Activated CD4-positive, CD25-positive, alpha-beta regulatory T cell treated with anti-CD3 and anti-CD28 coated beads, Interleukin-2, amount 50 U/mL, for 24 hours (primary cell): ENCODE measurements around the gene PIEZO2.

Source experiments
- ATAC-seq, 2 donors: fragments of 150-1000 bp; cut with Tn5 transposase; one replicate each; pipeline ENCODE4 v1.10.0; 2021; ENCODE audit warnings: mild to moderate bottlenecking in 1 of 2, moderate library complexity in 1 of 2

The PIEZO2 gene

DNA sequence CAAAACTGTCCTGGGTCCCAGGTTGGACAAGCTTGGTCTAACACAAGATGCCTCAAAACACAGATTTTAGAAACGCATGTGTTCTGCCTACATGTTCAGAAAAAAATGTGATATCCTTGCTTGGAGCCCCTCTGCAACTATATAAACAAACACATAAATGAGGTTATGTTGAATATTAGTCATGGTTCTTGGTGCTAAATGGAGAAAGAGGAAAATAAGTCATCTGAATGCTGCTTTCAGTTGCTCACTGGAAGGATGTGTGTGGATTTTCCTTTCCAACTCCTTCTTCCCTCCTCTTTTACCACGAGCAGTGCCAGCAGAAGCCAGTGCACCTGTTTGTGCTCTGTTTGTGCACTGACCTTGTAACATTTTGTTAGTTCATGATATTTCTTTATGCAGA lies 85.3 kb downstream of the PIEZO2 start:
- ATAC-seq = no peak

DNA sequence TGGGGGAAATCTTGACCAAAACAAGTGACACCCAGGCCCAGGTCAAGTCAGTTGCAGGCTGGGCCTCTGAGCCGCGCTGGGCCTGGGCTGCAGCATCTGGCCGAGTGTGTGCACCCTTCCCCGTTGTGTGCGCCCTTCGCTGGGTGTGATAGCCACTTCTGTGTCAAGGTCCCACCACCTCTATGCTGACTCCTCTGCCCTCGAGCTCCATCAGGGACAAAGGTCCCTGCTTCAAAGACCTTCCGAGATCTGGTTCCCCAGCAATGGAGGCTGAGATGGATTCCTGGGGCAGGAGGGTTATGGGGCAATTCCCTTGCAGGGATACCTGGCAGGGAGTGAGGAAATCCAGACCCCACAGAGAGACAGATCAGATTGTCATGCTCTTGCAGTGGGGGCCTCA lies 93.6 kb downstream of the PIEZO2 start:
- no peak for ATAC-seq

DNA sequence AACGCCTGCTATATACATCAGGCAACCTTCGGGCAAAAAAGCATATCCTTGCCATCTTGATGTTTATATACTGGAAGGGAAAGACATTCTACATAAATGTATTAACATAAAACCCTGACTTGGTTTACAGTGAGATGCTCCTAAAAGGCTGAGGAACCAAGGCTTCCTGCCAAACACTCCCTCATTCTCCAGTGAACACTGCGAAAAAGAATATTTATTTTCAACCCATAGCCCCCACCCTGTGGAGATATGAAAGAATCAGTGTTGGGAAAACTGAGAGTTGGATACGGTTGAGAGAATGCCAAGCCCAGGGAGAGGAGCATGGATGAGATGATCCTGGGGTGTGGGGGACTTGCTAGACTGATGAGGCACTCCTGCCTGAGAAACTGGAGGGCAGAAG lies 94.9 kb downstream of the PIEZO2 start:
- ATAC-seq = no peak

DNA sequence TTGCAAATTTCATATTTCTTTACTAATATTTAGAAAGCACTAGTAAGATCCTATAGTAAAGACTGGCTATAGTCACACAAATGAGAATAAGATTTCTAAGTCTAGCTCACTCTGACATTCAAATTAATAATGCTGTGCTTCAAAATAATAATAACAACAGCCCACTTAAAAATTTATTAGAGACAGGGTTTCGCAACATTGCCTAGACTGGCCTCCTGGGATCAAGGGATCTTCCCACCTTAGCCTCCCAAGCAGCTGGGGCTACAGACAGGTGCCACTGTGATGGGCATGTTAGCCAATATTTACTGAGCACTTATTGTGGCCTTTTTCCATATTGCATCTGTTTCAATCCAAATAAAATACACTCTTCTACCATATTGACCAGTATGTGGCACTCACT lies 96.1 kb downstream of the PIEZO2 start:
- no peak for ATAC-seq

DNA sequence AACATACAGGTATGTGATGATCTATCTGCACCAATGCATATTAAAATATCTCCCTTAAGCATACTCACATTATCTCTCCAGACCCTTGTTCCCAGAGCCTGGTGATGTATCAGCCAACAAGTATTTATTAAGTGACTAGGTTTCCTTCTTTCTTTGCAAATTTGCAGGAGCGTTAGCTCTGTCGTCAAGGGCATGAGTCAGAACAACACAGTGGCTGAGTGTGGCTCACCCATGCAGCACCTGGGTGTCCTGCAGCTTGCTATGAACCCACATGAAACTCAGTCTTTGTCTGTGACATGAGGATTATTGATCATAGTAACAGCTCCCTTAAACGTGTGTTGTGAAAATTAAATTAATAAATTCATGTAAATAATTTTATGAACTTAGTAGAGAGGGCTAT lies 96.6 kb downstream of the PIEZO2 start:
- no peak for ATAC-seq

DNA sequence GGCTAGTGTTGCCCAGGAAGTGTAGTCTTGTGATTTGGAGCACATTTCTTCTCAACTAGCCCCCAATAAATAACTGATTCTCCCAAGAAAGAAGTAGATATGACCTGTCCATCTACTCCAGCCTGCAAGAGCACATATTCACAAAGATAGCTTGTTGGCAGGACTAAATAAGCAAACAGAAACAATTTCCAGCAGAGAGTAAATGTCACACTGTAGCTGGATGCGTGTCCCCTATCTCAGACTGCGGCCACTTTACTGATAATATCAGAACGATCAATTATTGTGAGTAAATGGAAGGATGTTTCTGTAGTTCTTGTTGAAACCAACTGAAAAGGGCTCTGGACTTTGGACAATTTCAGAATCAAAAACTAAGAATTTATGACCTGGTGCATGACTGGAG lies 97.9 kb downstream of the PIEZO2 start:
- ATAC-seq = no peak

DNA sequence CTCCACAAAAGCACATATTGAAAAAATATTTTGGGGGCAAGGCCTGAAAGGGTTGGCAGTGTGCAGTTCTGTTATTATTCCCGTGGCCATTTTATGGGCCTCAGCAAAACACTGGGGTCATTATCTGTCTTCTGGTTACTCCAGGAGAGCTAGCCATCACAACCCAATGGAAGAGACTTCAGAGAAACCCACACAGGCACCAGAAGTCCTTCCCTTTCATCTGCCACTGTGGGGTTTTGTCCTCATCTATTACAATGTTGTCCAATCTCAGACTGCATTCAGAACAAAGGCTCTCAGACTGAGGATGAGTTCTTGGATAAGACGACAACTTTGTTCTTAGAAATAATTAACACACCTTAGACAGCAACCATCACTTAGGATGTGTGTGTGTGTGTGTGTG lies 98.4 kb downstream of the PIEZO2 start:
- no peak for ATAC-seq

DNA sequence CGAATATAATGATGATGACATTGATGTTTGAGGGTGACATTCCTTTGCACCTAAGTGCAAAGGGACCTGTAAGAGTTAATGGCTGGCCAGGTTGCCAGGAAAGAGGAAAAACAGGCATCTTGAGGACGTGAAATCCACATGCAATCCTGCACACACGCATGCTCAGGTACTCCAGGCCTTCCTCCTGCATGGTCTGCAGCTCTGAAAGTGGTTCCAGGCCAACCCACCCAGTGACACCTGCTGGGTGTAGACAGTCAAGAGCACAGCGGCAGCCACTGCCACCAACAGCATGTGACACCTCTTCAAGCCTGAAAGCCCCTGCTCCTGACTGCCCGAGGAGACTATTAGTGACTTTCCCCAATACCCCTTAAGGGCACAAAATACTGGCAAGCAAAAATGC lies 101.6 kb downstream of the PIEZO2 start:
- no peak for ATAC-seq

DNA sequence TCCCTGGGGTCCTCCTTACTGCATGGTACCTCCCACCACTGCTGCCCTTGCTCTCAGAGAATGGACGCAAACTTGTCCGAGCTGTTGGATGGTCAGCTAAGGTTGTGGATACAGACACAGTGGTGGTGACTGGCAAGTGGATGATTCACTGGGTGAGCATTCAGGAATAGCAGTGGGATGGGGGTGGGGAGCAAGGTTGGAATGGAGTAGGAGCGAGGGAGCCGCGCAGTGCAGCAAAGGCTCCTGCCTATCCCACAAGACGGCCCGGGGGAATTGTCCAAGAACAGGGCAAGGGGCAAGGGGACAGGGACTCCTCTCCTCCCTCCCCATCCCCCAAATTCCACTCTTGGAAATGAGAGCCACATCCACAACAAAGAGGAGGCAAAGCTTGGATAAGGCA lies 102.2 kb downstream of the PIEZO2 start:
- ATAC-seq = no peak

DNA sequence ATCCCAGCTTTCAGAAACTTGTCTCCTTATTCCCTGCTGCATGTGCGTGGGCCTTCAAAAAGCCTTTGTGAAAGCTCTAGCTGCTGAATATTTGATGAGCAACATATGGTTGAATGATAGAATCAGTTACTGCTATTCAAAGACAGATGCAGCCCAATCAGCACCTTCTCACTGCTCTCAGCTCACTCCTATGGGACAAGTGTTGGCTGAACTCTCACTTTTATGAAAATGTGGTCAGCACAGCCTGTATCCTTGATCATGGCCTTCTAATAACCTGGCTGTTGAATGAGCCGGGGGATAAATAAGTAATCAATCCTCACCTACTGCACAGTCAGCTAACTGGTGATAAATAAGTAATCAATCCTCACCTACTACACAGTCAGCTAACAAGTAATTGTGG lies 103.2 kb downstream of the PIEZO2 start:
- no peak for ATAC-seq

DNA sequence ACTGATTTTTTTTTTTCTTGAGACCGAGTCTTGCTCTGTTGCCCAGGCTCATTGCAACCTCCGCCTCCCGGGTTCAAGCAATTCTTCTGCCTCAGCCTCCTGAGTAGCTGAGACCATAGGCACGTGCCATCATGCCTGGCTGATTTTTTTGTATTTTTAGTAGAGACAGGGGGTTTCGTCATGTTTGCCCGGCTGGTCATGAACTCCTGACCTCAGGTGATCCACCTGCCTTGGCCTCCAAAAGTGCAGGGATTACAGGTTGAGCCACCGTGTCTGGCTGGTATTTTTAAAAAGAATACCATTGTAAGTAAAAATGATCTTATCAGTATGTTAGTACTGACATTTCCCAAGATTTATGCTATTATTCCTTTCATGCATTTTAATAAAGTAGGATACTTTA lies 105.7 kb downstream of the PIEZO2 start:
- ATAC-seq = no peak

DNA sequence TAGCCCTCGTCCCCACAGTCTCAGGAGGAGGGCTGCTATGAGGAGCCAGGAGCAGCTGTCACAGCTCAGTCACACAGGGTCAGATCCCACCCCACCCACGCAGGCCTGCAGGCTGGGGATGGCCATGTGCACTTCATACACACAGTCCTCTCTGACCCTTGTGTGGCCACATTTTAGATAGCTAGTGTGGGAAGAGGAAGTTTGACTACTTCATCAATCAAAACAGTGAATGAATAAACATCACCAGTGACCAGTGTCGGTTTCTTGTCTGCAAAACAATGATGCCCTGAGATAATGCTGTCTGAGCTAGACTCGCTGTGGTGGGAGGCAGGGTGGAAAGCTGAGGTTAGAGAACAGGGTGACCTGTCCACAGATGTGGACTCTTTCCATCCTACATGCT lies 107.1 kb downstream of the PIEZO2 start:
- no peak for ATAC-seq

DNA sequence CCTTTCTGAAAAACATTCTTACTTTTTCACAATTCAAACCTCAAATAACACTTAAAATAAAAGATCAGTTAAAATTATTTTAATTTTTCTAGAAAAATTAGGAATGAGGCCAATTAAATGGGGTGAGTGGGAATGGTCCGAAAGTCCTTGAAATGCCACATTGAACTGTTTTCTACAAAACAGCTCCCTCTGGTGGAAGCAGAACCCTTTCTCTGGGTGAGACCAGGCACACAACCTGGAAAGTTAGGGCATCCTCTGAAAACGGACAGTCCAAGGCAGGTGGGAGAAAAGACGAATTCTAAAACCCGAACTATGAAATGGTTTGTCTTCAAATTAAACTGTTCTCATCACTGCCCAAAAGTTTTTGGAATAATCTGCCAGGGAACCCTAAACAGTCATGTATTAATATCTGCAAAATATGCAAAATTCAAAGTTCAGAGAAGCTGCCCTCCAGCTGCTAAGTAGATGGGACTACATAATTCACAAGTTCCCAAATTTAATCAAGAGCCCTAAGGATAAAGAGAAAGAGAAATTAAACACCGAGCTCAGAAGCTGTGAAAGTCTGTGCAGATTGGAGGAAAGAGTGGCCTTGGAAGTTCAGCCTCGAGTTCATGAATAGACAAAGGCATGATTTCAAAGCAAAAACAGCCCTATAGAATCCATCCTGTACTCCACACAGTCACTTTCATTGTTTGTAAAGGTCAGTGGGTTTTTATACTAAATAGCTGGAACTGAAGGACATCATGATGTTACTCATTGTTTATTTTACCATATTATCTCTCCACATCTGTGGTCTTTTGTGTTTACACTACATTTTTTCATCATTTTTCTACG lies 108.3 kb downstream of the PIEZO2 start:
- no peak for ATAC-seq

DNA sequence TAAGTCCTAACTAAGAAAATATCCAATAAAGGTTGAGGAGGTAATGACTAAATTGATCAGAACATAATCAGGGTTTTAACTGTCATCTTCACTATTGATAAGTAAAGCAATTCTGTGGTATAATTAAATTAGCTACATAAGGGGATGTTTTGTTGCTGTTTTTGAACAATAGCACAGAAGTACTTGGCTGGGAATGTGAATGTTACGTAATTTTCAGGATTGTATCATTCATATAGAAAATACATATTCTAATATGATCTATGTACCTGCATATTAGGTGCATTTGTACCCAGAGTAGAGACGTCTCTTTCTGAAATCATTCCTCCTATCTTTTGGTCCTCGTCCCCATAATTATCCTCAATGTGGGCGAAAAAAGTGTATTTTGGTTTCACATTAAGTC lies 109.0 kb downstream of the PIEZO2 start:
- ATAC-seq = no peak

DNA sequence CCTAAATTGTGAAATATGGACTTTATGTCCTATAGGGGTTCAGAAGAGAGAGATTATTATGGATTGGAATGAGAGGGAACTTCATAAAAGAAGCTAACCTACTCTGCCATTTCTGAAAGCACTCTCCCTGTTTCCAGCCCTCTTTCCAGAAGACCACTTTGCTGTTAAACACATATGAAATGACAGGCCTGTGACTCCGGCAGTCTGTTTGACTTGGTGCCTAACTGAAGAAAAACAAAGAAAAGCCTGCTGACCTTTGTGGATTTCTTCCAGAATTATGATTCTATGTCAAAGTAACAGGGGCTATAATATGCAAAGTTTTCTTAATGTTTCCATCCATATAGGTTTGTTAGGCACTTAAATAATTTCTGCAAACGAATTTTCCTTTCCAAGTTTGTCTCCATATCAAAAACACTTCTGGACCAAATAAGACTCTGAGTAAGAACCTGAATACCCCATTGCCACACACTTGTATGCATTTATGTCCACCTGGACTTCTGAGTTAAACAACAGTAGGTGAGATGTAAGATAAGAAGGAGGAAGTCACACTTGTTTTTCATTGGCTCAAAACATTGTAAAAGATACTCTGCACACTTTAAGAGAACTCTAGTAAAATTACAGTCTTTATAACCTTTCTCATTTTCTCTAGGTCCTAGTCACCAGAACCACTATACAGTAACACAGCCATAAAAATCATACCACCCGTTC lies 111.7 kb downstream of the PIEZO2 start:
- ATAC-seq = no peak

DNA sequence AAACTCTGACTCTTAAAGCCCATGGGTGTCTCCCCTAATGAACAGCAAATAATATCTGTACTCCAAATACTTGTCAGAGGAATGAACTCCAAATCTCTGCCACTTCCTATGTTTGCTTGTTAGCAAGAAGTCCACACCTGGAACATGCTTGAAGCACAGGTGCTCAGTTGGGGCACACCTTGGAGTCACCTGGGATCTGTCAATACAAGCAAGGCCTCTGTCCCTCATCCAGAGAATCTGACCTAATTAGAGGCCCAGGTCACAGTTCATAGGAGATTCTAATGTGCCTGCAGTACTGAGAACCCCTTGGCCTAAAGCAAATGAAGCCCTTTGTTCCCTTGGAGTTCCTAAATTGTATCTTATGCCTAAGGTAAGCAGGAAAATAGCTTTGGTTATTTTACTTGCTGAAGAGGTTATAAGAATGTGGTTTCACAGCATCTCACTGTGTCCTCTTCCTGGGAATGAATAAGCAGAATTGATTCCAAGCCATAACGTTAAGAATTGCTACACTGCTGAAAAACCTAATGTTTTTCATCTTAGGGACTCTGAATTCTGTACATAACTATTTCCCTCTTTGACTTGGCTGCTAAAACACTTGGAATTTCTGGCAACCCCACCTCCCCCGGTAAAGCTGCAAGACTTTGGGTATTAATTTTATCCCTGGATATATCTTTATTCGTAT lies 113.4 kb downstream of the PIEZO2 start:
- ATAC-seq = no peak

DNA sequence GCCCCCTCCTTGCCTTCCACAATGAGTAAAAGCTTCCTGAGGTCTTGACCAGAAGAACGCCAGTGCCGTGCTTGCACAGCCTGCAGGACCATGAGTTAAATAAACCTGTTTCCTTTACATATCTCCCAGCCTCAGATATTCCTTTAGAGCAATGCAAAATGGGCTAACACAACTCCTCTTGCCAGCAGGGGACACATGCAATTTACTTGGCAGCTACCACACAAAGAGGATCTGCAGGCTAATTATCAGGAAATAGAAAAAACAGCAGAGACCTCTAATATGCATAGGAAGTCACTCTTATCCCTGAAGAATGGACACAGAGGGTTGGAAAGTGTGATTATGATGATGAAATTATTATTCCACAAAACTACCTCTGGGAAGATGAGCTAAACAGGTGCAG lies 114.0 kb downstream of the PIEZO2 start:
- ATAC-seq = no peak

DNA sequence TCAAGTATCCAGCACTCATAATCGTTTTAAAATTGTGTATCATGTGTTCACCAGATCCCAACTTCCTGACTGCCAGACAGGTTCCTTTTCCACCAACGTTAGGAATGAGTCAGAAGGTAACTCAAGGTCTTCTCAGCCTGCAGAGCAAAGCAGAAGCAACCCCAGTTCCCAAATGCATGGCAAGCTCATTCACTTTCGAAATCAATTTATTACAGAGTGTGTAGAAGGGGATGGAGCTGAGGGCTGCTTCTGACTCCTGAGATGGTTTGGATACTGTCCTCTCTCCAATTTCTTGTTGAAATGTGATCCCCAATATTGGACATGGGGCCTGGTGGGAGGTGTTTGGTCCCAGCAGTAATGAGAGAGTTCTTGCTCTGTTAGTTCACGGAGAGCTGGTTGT lies 114.5 kb downstream of the PIEZO2 start:
- ATAC-seq = no peak

DNA sequence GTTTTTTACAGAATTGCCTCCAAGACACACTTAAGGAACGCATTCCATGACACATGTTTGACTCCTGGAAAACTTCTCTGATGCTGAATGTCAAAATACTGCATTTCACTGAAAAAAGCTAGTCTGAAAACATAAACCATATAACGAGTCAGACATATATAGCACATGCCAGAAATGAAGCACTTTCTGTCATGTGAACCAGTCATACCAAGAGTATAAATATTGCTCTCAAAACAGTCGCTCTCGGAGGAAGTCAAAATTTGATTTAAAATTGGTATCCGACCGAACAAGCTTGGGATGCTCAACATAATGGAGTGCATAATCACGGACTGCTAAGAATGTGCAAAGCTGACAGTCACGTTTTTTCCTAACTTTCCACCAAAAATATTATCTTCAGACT lies 115.9 kb downstream of the PIEZO2 start:
- no peak for ATAC-seq

DNA sequence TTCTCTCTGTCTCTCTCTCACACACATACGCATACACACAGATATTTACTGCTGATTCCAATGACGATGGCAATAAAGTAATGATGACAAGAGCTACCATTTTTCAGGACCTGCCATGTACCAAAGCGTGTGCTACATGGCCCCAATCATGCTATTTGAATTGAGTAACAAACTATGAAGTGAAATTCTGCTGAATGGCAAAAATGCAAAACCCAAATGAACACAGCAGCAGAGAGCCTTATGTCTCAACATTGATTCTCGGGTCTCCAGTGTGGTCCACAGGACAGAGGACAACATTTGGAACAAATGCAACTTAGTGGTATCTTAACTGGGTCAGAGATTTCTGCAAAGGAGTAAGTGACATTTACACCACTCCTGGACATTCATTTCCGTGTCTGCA lies 117.4 kb downstream of the PIEZO2 start:
- ATAC-seq = no peak

DNA sequence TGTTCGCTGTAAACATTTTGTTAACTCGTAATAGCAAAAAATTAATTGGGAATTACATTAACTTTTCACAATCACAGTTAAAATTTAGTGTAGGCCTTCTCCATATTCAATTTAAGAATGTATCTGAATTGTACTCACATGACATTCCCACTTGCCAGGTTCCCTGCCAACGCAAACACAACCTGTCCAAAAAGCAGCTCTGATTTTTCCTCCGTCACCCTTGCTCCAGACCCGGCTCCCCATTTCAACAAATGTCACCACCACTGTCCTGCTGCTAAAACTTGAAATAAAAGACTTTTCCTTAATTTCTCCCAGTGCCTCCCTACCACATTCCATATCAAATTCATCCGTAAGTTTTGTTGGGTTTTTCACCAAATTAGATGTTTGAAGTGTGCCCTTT lies 120.3 kb downstream of the PIEZO2 start:
- ATAC-seq = no peak

DNA sequence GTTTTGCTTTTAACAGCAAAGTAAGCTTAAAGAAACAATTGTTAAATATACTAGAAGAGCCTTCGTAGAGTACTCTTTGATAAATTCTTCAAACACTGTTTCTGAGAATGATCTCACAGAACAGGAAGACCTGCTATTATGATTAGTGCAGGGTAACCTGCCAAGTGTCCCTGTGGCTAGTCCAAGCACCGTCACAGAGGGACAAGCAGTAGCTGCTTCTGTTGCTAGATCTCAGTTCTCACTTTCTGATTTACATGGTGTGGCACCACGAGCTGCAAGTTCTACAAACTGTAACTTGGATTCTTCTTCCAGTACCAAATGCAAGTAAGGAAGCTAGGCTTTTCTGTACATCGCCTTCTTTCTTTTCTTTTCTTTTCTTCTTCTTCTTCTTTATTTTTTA lies 121.5 kb downstream of the PIEZO2 start:
- ATAC-seq = no peak

DNA sequence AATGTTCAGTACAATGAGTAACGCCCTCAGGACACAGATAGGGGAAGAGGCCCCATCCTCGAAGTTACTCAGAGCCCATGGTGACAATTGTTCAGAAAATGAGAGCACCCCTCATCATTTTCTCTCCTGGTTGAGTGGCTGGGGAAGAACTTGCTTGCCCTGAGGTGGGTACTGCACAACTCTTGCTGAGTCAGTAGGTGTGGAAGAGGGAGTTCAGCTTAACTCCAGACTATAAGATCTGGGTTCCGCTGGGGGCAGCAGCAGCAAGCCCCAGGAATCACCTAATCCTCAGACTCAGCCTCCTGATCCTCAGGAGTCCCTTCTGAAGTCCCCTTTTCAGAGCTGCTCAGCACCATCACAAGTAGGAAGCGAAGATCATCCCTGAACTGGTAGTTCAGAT lies 123.7 kb downstream of the PIEZO2 start:
- ATAC-seq = no peak
